ENCODE data around the gene PDE1C.
"Not testable (repeated sequence)": the region's sequence is repeated elsewhere in the genome, so short reads cannot be mapped to it uniquely, and the experiment has no call there.

The PDE1C gene

GRCh38 chr7:32042900-32043299, 27.3 kb downstream of the PDE1C start:
- DNase-seq = no peak

GRCh38 chr7:32039000-32039756, 31.0 kb downstream of the PDE1C start:
- DNase-seq = no peak

- DNase-seq = no peak
These were observed 32.5 kb downstream of the PDE1C start for GRCh38 chr7:32037650-32038198.

- DNase-seq = no peak
These were observed 33.6 kb downstream of the PDE1C start for GRCh38 chr7:32036557-32036956.

GRCh38 chr7:32034052-32034451, 36.2 kb downstream of the PDE1C start:
- DNase-seq = no peak

- DNase-seq = no peak
These were observed 37.2 kb downstream of the PDE1C start for GRCh38 chr7:32033006-32033405.

GRCh38 chr7:32032211-32032610, 38.0 kb downstream of the PDE1C start:
- no peak for DNase-seq

- DNase-seq = no peak
These were observed 39.1 kb downstream of the PDE1C start for GRCh38 chr7:32030904-32031692.

GRCh38 chr7:32026083-32026425, 44.2 kb downstream of the PDE1C start:
- no peak for DNase-seq

- no peak for DNase-seq
These were observed 44.7 kb downstream of the PDE1C start for GRCh38 chr7:32025381-32026082.

GRCh38 chr7:32023376-32023775, 46.8 kb downstream of the PDE1C start:
- no peak for DNase-seq

- no peak for DNase-seq
These were observed 47.2 kb downstream of the PDE1C start for GRCh38 chr7:32022966-32023365.

GRCh38 chr7:32020551-32021159, 49.6 kb downstream of the PDE1C start:
- DNase-seq = no peak

- DNase-seq = no peak
These were observed 51.2 kb downstream of the PDE1C start for GRCh38 chr7:32018845-32019578.

- DNase-seq = no peak
These were observed 55.1 kb downstream of the PDE1C start for GRCh38 chr7:32015133-32015532.

- DNase-seq = not testable (repeated sequence)
These were observed 56.7 kb downstream of the PDE1C start for GRCh38 chr7:32013471-32013870.

GRCh38 chr7:32005577-32005976, 64.6 kb downstream of the PDE1C start:
- DNase-seq = no peak

- no peak for DNase-seq
These were observed 68.3 kb downstream of the PDE1C start for GRCh38 chr7:32001948-32002347.

- DNase-seq = no peak
These were observed 72.8 kb downstream of the PDE1C start for GRCh38 chr7:31997423-31997822.

- DNase-seq = no peak
These were observed 75.1 kb downstream of the PDE1C start for GRCh38 chr7:31995134-31995533.

GRCh38 chr7:31991846-31992245, 78.4 kb downstream of the PDE1C start:
- no peak for DNase-seq

- no peak for DNase-seq
These were observed 78.8 kb downstream of the PDE1C start for GRCh38 chr7:31991406-31991805.

Data from DMS79 treated with DMSO at 0.1 percent for 48 hours (cell line).